PFSK-1 (cell line): ENCODE results near the gene FBXO42.

Experiments used
- FOXP2 ChIP-seq: optimal IDR thresholded peaks from 2 replicates; pipeline ENCODE3; 2011; ENCODE audit warnings: borderline replicate concordance, control low read depth, inconsistent platforms; ENCODE audit not compliant: insufficient read depth; ENCODE audit errors: extremely low read length, extremely low read depth
- POLR2AphosphoS5 ChIP-seq: IDR thresholded peaks from 2 replicates; pipeline ENCODE4 v1.6.1; 2012; ENCODE audit warnings: low read depth, mild to moderate bottlenecking, control low read depth, low read length, moderate library complexity
- REST ChIP-seq, 2 experiments: IDR thresholded peaks; 2 replicates each; pipeline versions ENCODE4 v1.6.1 to v1.8.0; 2011 to 2012; ENCODE audit warnings: low read depth in 2 of 2, low read length in 2 of 2, control low read depth in 1 of 2, inconsistent platforms in 1 of 2, mild to moderate bottlenecking in 1 of 2, moderate library complexity in 1 of 2; ENCODE audit not compliant: insufficient read depth in 1 of 2
- SIN3A ChIP-seq: IDR thresholded peaks from 2 replicates; pipeline ENCODE4 v1.6.1; 2012; ENCODE audit warnings: mild to moderate bottlenecking, low read length, moderate library complexity, borderline replicate concordance; ENCODE audit not compliant: insufficient read depth
- TAF1 ChIP-seq: IDR thresholded peaks from 2 replicates; pipeline ENCODE4 v1.6.1; 2012; ENCODE audit warnings: low read length, control low read depth, borderline replicate concordance; ENCODE audit not compliant: insufficient read depth

The FBXO42 gene

GRCh38 chr1:16386454-16387113, 34.3 kb upstream of the FBXO42 start:
- TF ChIP-seq POLR2AphosphoS5 (no peak), SIN3A (no peak), REST (IDR thresholded peaks at IDR 0.05; ENCODE audit: insufficient read depth in 1 of 2, low read depth in 2 of 2, low read length in 2 of 2) (no peak), TAF1 (no peak)

- TF ChIP-seq TAF1, result no peak
- no peak for TF ChIP-seq REST (IDR thresholded peaks at IDR 0.05; ENCODE audit: insufficient read depth in 1 of 2, low read depth in 2 of 2, low read length in 2 of 2)
- TF ChIP-seq POLR2AphosphoS5, result no peak
- TF ChIP-seq SIN3A, result no peak
- TF ChIP-seq FOXP2, result no peak
Measured at GRCh38 chr1:16385659-16386453, 33.6 kb upstream of the FBXO42 start.

GRCh38 chr1:16383888-16384287, 31.6 kb upstream of the FBXO42 start:
- TF ChIP-seq REST (IDR thresholded peaks at IDR 0.05; ENCODE audit: insufficient read depth in 1 of 2, low read depth in 2 of 2, low read length in 2 of 2), result no peak
- no peak for TF ChIP-seq TAF1
- TF ChIP-seq SIN3A, result no peak

GRCh38 chr1:16380868-16381267, 28.6 kb upstream of the FBXO42 start:
- no peak for TF ChIP-seq POLR2AphosphoS5

- TF ChIP-seq SIN3A (no peak), TAF1 (no peak), POLR2AphosphoS5 (no peak), FOXP2 (no peak), REST (IDR thresholded peaks at IDR 0.05; ENCODE audit: insufficient read depth in 1 of 2, low read depth in 2 of 2, low read length in 2 of 2) (no peak)
Measured at GRCh38 chr1:16378443-16378842, 26.2 kb upstream of the FBXO42 start.
